GM18870 (cell line): Measurements from ENCODE around the gene CD302.
"Not testable (repeated sequence)": the region's sequence is repeated elsewhere in the genome, so short reads cannot be mapped to it uniquely, and the experiment has no call there.

Experiments
- ATAC-seq: cut with Tn5 transposase; IDR thresholded peaks from one replicate; pipeline ENCODE4 v1.9.1; 2021; ENCODE audit warnings: moderate library complexity; ENCODE audit not compliant: unreplicated experiment

Gene CD302

DNA sequence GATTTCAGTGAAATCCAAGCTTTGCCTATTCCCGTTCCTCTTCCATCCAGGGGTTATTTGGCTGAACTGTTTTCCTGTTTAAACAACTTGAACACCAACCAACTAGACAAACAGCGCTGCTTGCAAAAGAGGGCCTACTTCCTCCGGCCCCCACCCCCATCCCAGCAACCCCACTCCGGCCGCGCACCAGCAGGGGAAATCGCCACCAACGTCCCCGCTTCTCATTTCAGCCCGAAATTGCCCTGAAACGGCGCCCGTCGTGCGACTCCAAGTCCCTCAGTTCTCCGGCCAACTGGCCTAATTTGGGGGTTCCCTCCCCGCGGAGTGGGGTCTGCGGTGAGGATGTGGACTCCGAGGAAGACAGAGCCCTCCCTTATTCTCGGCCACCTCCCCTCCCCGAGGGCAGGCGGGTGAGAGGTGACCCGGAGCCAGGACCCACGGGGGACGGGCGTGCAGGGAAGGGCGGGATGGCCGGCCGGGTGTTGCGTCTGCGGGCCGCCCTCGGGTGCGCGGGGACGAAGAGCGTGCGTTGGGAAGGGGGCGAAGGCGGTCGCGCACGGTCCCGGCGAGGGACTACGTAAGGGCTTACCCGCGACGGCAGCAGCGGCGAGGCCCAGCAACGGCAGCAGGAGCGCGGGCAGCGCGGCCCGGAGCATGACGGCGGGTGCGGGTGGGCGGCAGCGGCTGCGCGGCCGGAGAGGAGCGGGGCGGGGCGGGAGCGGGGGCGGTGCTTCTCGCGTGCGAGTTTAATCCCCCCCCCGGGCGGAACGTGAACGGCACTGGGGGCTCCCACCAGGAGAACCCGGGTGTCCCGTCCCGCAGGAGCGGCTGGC is at the start of gene CD302:
Gene CD302, minus strand, starts transcription at position 666 of the 833 bp plus-strand sequence. Its CDS starts 10 bp downstream, at position 656.
- ATAC-seq = no peak

GRCh38 chr2:159846564-159846963 is 48.6 kb upstream of the CD302 start:
- ATAC-seq = no peak

DNA sequence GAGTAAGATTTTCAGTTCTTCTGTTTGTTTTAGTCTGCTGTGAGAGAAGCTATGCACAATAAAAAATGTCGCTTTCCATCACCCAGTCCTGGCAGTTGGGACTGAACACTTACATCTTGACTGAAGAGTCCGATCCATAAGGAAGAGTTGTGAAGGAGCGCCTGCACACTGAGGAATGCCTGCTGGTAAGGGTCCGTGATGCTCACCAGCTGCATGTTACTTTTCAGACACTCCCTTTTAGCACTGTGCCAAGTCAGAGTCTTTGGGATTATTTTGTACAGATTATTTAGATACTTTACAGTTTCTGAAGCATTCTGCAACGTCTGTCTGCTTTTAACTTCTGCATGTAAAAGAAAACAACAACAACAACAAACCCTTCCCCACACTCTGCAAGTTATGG is 42.6 kb upstream of the CD302 start:
- no peak for ATAC-seq

DNA sequence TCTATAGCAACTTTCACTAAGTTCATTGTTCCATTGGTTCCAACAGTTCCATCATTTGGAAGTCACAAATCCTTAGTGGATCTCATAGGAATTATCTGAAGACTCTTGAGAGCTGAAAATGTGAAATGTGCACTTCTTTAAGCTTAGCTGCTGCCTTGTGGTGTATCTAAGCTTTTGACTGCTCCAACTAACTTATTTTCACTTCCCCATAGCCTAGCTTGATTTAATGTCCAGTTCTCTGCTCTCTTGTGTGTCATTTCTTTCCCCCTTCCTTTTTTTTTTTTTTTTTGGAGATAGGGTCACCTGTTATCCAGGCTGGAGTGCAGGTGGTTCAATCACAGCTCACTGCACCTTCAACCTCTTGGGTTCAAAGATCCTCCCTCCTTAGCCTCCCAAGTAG is 34.9 kb upstream of the CD302 start:
- no peak for ATAC-seq

DNA sequence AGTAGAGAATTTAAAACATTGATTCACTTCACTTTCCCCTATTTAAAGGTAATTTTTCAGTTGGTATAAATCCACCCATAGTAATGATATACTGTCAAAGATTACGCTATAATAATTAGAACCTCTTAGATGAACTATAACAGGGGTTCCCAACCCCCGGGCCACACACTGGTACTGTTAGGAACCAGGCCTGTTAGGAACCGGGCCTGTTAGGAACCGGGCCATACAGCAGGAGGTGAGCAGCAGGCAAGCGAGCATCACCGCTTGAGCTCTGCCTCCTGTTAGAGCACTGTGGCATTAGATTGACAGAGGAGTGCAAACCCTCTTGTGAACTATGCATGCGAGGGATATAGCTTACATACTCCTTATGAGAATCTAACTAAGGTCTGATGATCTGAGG is 34.0 kb upstream of the CD302 start:
- no peak for ATAC-seq

GRCh38 chr2:159829376-159829775 is 31.4 kb upstream of the CD302 start:
- ATAC-seq = no peak

DNA sequence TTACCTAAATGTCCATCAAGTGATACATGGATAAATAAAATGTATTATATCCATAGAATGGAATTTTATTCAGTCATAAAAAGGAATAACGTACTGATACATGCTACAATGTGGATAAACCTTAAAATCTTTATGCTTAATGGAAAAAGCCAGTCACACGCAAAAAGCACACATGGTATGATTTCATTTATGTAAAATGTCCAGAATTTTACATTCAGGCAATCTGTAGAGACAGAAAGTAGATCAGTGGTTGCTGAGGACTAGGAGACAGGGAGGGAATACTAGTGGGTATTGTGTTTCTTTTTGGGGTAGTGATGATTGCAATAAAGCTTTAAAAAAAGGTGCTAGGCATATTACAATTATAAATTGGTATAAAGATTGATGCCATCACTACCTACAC is 30.7 kb upstream of the CD302 start:
- ATAC-seq = no peak

- not testable (repeated sequence) for ATAC-seq
Observed at GRCh38 chr2:159822478-159822833, 24.4 kb upstream of the CD302 start.

- ATAC-seq = not testable (repeated sequence)
Observed at GRCh38 chr2:159821775-159822477, 23.9 kb upstream of the CD302 start.

- no peak for ATAC-seq
Observed at GRCh38 chr2:159818940-159819339, 20.9 kb upstream of the CD302 start.

DNA sequence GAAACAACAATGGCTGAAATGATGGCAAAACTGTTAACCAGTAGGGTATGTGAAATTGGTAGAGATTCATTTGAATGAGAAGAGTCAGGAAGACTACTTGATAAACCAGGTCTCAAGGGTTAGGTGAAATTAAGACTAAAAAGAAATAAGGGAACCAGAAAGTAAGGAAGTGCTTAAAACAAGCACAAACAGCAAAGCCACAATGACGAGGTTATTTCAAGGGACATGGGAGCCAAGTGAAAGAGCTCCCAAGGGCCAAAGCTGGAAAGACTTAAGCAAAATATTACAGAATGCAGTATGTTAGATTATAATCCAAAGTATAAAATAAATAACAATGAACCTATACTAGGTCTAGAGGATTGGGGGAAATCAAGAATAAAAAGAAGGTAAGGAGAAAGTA is 19.3 kb upstream of the CD302 start:
- no peak for ATAC-seq

GRCh38 chr2:159811232-159811631 is 13.2 kb upstream of the CD302 start:
- no peak for ATAC-seq

- ATAC-seq = no peak
Observed at GRCh38 chr2:159808032-159808425, 10.0 kb upstream of the CD302 start.

GRCh38 chr2:159807183-159808031 is 9.4 kb upstream of the CD302 start:
- ATAC-seq = no peak

DNA sequence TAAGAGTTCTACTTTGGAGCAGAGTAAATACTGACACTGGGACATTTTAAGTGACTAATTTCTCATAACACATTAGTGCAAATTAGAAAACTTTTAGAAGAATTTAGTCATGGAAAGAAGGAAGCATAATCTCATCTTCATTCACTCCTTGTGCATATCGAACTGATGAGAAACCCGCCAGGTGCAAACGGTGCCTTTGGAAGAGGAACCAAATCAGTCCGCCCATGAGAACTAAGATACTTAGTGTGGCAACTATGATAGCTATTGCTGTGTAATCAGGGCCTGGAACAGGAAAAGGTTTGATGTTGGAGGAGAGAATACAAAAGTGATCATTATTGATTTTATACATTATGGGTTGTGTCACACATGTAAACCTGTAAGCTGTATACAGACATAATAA is 6.9 kb upstream of the CD302 start:
- ATAC-seq = no peak

DNA sequence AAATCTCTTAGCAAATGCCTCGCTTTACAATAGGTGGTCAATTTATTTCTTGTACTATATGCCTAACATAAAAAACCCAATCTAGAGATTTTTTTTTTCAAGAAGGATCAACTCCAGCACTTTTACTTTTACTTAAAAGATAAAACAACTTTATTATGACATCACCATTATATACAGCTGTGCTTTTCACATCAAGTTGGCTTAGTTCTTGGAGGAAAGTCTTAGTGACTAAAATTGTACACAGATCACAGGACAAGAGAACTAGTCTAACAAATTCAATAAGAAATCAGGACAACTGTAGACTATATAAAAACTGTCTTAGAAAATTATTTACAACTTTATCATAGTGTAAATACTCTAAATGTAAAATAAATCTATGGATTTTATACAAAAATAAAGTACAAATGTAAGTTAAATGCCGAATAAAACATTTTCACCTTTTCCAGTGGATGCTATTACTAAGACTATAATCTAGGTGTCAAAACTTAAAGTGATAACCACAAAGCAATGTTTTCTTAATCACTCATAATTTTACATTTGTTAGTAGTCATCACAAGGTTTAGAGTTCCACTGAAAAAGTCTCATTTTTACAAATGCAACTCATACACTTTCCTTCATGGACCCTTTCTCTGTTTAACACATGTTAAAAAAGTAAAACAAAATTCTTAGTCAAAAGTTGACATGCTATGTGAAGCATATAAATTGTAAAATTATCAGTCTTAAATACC is 5.4 kb upstream of the CD302 start:
- ATAC-seq = no peak

DNA sequence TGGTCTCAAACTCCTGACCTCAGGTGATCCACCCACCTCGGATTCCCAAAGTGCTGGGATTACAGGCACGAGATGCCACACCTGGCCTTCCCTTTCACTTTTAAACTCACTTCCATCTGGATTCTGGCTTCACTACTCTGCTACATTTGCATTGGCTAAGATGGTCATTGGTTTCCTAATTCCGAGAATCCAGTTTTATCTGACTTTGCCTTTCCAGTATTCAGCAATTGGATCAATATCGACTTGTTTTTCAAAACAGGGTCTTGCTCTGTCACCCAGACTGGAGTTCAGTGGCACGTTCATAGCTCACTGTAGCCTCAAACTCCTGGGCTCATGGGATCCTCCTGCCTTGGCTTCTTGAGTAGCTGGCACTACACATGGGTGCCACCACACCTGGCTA is 4.7 kb upstream of the CD302 start:
- no peak for ATAC-seq

- no peak for ATAC-seq
Observed at GRCh38 chr2:159799833-159800232, 1.8 kb upstream of the CD302 start.

DNA sequence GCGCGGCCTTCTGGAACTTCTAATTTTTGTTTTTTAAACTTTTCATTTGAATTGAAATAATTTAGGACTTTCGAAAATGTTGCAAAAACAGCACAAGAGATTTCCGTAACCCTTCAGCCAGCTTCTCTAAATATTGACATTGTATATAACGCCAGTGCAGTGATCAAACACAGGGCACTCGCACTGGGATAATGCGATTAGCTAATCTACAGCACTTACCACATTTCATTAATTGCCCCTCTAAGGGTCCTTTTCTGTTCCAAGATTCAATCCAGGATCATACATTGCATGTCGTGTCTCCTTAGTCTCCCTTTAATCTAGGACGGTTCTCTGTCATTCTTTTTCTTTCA is 343 bp upstream of the CD302 start:
- no peak for ATAC-seq

DNA sequence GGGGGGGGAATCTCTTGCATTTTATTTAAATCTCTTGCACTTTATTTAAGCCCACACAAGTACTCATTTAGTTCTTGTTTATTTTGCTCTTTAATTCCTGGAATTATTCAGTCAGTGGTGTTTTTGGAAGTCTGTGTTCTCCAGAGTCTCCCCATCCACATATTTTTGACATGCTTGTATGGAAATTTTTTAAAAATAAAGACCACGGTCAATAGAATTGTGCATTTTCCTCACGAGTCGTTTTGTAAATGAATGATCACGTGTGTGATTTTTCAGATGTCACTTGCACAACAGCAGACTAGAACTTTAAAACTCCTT is 824 bp downstream of the CD302 start:
- ATAC-seq = no peak
